ENCODE measurements around the gene LRSAM1. TPM values are rescaled to one million over a fixed set of nuclear protein-coding genes. Genes with fewer than 3 reads are reported as not detected.
A peak's percentile ranks its signal among the peaks of the same experiment; 100 is the strongest.

Gene LRSAM1
- total RNA-seq, 1 donor from 2014 or later: 17.1 TPM

- H3K4me3 ChIP-seq (ENCODE audit: low read depth, low read length): peak overlapping the region; percentile 97
- no peak for TF ChIP-seq CTCF (conservative IDR thresholded peaks at IDR 0.05; ENCODE audit: low read depth, low read length)
- DNase-seq (ENCODE audit: low read depth): no peak
Measured at GRCh38 chr9:127449332-127449966, 1.9 kb upstream of the LRSAM1 start.

- no peak for DNase-seq (ENCODE audit: low read depth)
- peak overlapping the region; percentile 97 for H3K4me3 ChIP-seq (ENCODE audit: low read depth, low read length)
- TF ChIP-seq CTCF (conservative IDR thresholded peaks at IDR 0.05; ENCODE audit: low read depth, low read length): no peak
Measured at GRCh38 chr9:127450243-127450760, 1.0 kb upstream of the LRSAM1 start.

GRCh38 chr9:127451608-127451857 lies 223 bp downstream of the LRSAM1 start:
- no peak for TF ChIP-seq CTCF (conservative IDR thresholded peaks at IDR 0.05; ENCODE audit: low read depth, low read length)
- H3K4me3 ChIP-seq (ENCODE audit: low read depth, low read length): peak overlapping the region; percentile 97
- DNase-seq (ENCODE audit: low read depth): no peak

GRCh38 chr9:127451858-127452656 lies 747 bp downstream of the LRSAM1 start:
- peak overlapping the region; percentile 97 for H3K4me3 ChIP-seq (ENCODE audit: low read depth, low read length)
- no peak for TF ChIP-seq CTCF (conservative IDR thresholded peaks at IDR 0.05; ENCODE audit: low read depth, low read length)
- DNase-seq (ENCODE audit: low read depth): no peak

GRCh38 chr9:127452691-127453090 lies 1.4 kb downstream of the LRSAM1 start:
- peak overlapping the region; percentile 97 for H3K4me3 ChIP-seq (ENCODE audit: low read depth, low read length)
- no peak for DNase-seq (ENCODE audit: low read depth)

GRCh38 chr9:127455324-127455992 lies 4.1 kb downstream of the LRSAM1 start:
- H3K4me3 ChIP-seq (ENCODE audit: low read depth, low read length): no peak overlapping the region
- no peak for DNase-seq (ENCODE audit: low read depth)
- TF ChIP-seq CTCF (conservative IDR thresholded peaks at IDR 0.05; ENCODE audit: low read depth, low read length): peak; percentile 50

More at GRCh38 chr9:127452691-127453090, 1.4 kb downstream of the LRSAM1 start:
- TF ChIP-seq CTCF (conservative IDR thresholded peaks at IDR 0.05; ENCODE audit: low read depth, low read length): no peak

All from epithelial cell of proximal tubule (primary cell).